HEK293 (cell line): ENCODE results near the gene CDCP2.

Experiments
- CTCF ChIA-PET: fragments of 350-600 bp; formaldehyde crosslinking; extraction: SDS; loops from one replicate; lab custom pipeline; 2021; ENCODE audit warnings: antibody characterized with exemption; lab: Yijun Ruan, JAX
- POLR2A ChIA-PET: fragments of 300-600 bp; formaldehyde crosslinking; extraction: SDS; loops from one replicate; lab custom pipeline; 2020; ENCODE audit warnings: antibody characterized with exemption, inconsistent platforms; lab: Yijun Ruan, JAX
- H3K27ac ChIP-seq: fragments of 200-500 bp; sonication (Bioruptor generic); 2 replicates; pipeline ENCODE4 v1.5.1; 2014; ENCODE audit warnings: low read depth, low read length, control low read depth, inconsistent platforms; ENCODE audit errors: extremely low read depth
- H3K36me3 ChIP-seq, 2 experiments: fragments of 200-500 bp in 1 of 2; sonication (Bioruptor generic) in 1 of 2; 1 replicate in 1 of 2; 2 replicates in 1 of 2; pipeline ENCODE4 v1.5.1; 2014 to 2017; ENCODE audit warnings: inconsistent platforms in 2 of 2, low read length in 2 of 2; ENCODE audit not compliant: control insufficient read depth in 2 of 2, insufficient read depth in 1 of 2
- H3K4me1 ChIP-seq: fragments of 200-500 bp; sonication (Bioruptor generic); 2 replicates; pipeline ENCODE4 v1.5.1; 2014; ENCODE audit warnings: mild to moderate bottlenecking, low read length, inconsistent platforms; ENCODE audit not compliant: control insufficient read depth, insufficient read depth
- H3K4me3 ChIP-seq: 2 replicates; pipeline ENCODE4 v1.5.1; 2011; ENCODE audit warnings: low read depth, mild to moderate bottlenecking, control low read depth, low read length, moderate library complexity
- H3K9me3 ChIP-seq: fragments of 200-500 bp; sonication (Bioruptor generic); 2 replicates; pipeline ENCODE4 v1.5.1; 2014; ENCODE audit warnings: low read depth, low read length, inconsistent platforms; ENCODE audit not compliant: control insufficient read depth, insufficient read depth
- BCL11B ChIP-seq: fragments of 450-650 bp; formaldehyde crosslinking; IDR thresholded peaks from 2 replicates; pipeline ENCODE4 v1.5.1; 2016; ENCODE audit warnings: low read depth, missing biosample characterization, missing genetic modification characterization
- BCL6B ChIP-seq: fragments of 450-650 bp; formaldehyde crosslinking; IDR thresholded peaks from 2 replicates; pipeline ENCODE4 v1.5.1; 2017; ENCODE audit warnings: missing biosample characterization, missing genetic modification characterization
- MZF1 ChIP-seq: fragments of 450-650 bp; formaldehyde crosslinking; IDR thresholded peaks from 2 replicates; pipeline ENCODE4 v1.5.1; 2017; ENCODE audit warnings: missing biosample characterization, missing genetic modification characterization, borderline replicate concordance
- ZBTB20 ChIP-seq: fragments of 450-650 bp; formaldehyde crosslinking; IDR thresholded peaks from 2 replicates; pipeline ENCODE4 v1.5.1; 2016; ENCODE audit warnings: missing biosample characterization, missing genetic modification characterization
- ZBTB21 ChIP-seq: fragments of 450-650 bp; formaldehyde crosslinking; IDR thresholded peaks from 2 replicates; pipeline ENCODE4 v1.5.1; 2017; ENCODE audit warnings: missing biosample characterization, missing genetic modification characterization
- ZBTB48 ChIP-seq: fragments of 450-650 bp; formaldehyde crosslinking; IDR thresholded peaks from 2 replicates; pipeline ENCODE4 v1.5.1; 2016; ENCODE audit warnings: missing biosample characterization, missing genetic modification characterization
- ZBTB49 ChIP-seq: fragments of 450-650 bp; formaldehyde crosslinking; IDR thresholded peaks from 2 replicates; pipeline ENCODE4 v1.5.1; 2016; ENCODE audit warnings: missing biosample characterization, missing genetic modification characterization, low read depth
- ZFP41 ChIP-seq: fragments of 450-650 bp; formaldehyde crosslinking; IDR thresholded peaks from 2 replicates; pipeline ENCODE4 v1.5.1; 2016; ENCODE audit warnings: missing biosample characterization, missing genetic modification characterization, borderline replicate concordance
- ZNF112 ChIP-seq: fragments of 450-650 bp; formaldehyde crosslinking; IDR thresholded peaks from 2 replicates; pipeline ENCODE4 v1.5.0; 2017; ENCODE audit warnings: missing biosample characterization, missing genetic modification characterization
- ZNF184 ChIP-seq: fragments of 450-650 bp; IDR thresholded peaks from 2 replicates; pipeline ENCODE4 v1.5.1; 2018; ENCODE audit warnings: missing biosample characterization, mild to moderate bottlenecking, missing genetic modification characterization
- ZNF280C ChIP-seq: fragments of 450-650 bp; formaldehyde crosslinking; IDR thresholded peaks from 2 replicates; pipeline ENCODE4 v1.5.1; 2016; ENCODE audit warnings: missing biosample characterization, missing genetic modification characterization
- ZNF423 ChIP-seq: fragments of 450-650 bp; formaldehyde crosslinking; IDR thresholded peaks from 2 replicates; pipeline ENCODE4 v1.5.1; 2016; ENCODE audit warnings: missing biosample characterization, missing genetic modification characterization
- ZNF473 ChIP-seq: fragments of 450-650 bp; formaldehyde crosslinking; IDR thresholded peaks from 2 replicates; pipeline ENCODE4 v1.5.1; 2017; ENCODE audit warnings: missing biosample characterization, missing genetic modification characterization
- ZNF521 ChIP-seq: fragments of 450-650 bp; formaldehyde crosslinking; IDR thresholded peaks from 2 replicates; pipeline ENCODE4 v1.5.1; 2017; ENCODE audit warnings: missing biosample characterization, mild to moderate bottlenecking, missing genetic modification characterization
- ZNF692 ChIP-seq: fragments of 450-650 bp; formaldehyde crosslinking; IDR thresholded peaks from 2 replicates; pipeline ENCODE4 v1.5.1; 2016; ENCODE audit warnings: missing biosample characterization, missing genetic modification characterization
- ZNF704 ChIP-seq: fragments of 450-650 bp; formaldehyde crosslinking; IDR thresholded peaks from 2 replicates; pipeline ENCODE4 v1.5.1; 2016; ENCODE audit warnings: missing biosample characterization, missing genetic modification characterization
- ZNF707 ChIP-seq: fragments of 450-650 bp; formaldehyde crosslinking; IDR thresholded peaks from 2 replicates; pipeline ENCODE4 v1.5.1; 2016; ENCODE audit warnings: missing biosample characterization, missing genetic modification characterization
- ZNF791 ChIP-seq: fragments of 450-650 bp; formaldehyde crosslinking; IDR thresholded peaks from 2 replicates; pipeline ENCODE4 v1.5.1; 2016; ENCODE audit warnings: missing biosample characterization, missing genetic modification characterization
- ZNF792 ChIP-seq: fragments of 450-650 bp; formaldehyde crosslinking; IDR thresholded peaks from 2 replicates; pipeline ENCODE4 v1.5.1; 2016; ENCODE audit warnings: missing biosample characterization, missing genetic modification characterization
- ZNF830 ChIP-seq: fragments of 450-650 bp; IDR thresholded peaks from 2 replicates; pipeline ENCODE4 v1.5.0; 2018; ENCODE audit warnings: missing biosample characterization, missing genetic modification characterization, low read depth, mild to moderate bottlenecking, moderate library complexity
- ZSCAN16 ChIP-seq: fragments of 450-650 bp; formaldehyde crosslinking; IDR thresholded peaks from 2 replicates; pipeline ENCODE4 v1.5.1; 2016; ENCODE audit warnings: missing biosample characterization, missing genetic modification characterization
- ZSCAN4 ChIP-seq: fragments of 450-650 bp; formaldehyde crosslinking; IDR thresholded peaks from 2 replicates; pipeline ENCODE4 v1.5.1; 2017; ENCODE audit warnings: missing biosample characterization, missing genetic modification characterization

Gene CDCP2

GRCh38 chr1:54088385-54088784, 64.4 kb downstream of the CDCP2 start:
- no peak overlapping the region for H3K4me3 ChIP-seq
- ChIA-PET CTCF (interaction anchor here (0.6 to 1.0 kb wide), 3 partner anchors 115 to 337 kb away, joined by 3 to 6 read pairs (median 3); no protein-coding TSS in a partner anchor), POLR2A (no interaction called here)
- TF ChIP-seq ZNF704 (tag by site-specific recombination) = no peak
- no peak for TF ChIP-seq ZNF792 (tag by site-specific recombination)
- TF ChIP-seq ZBTB21 (tag by site-specific recombination) = no peak
- TF ChIP-seq ZBTB49 (tag by site-specific recombination) = no peak
- peaks cover 0 to 4% of the 10 kb centered on the region in 2 experiments; a peak in 1 of 3 replicates for H3K36me3 ChIP-seq
- no peaks in the 10 kb centered on the region for H3K9me3 ChIP-seq
- no peak overlapping the region for H3K27ac ChIP-seq
- no peaks in the 10 kb centered on the region for H3K4me1 ChIP-seq

GRCh38 chr1:54086754-54087153, 66.0 kb downstream of the CDCP2 start:
- Histone ChIP-seq H3K4me1 (no peaks in the 10 kb centered on the region), H3K36me3 (peaks cover 0 to 4% of the 10 kb centered on the region in 2 experiments; a peak in 1 of 3 replicates), H3K4me3 (no peak overlapping the region), H3K27ac (no peak overlapping the region), H3K9me3 (no peaks in the 10 kb centered on the region)
- POLR2A ChIA-PET = no interaction called here
- CTCF ChIA-PET = no interaction called here
- TF ChIP-seq ZNF791 = no peak
- TF ChIP-seq MZF1 = no peak
- no peak for TF ChIP-seq ZNF280C (tag by site-specific recombination)
- TF ChIP-seq ZSCAN4 (tag by site-specific recombination) = no peak
- no peak for TF ChIP-seq ZFP41 (tag by site-specific recombination)
- TF ChIP-seq ZNF184 (tag by site-specific recombination) = no peak
- no peak for TF ChIP-seq ZNF473 (tag by site-specific recombination)
- no peak for TF ChIP-seq ZSCAN16
- no peak for TF ChIP-seq ZNF521 (tag by site-specific recombination)
- no peak for TF ChIP-seq ZNF112 (tag by site-specific recombination)
- no peak for TF ChIP-seq ZBTB48 (tag by site-specific recombination)
- no peak for TF ChIP-seq ZNF707
- no peak for TF ChIP-seq ZNF692 (tag by site-specific recombination)
- no peak for TF ChIP-seq ZNF830
- TF ChIP-seq BCL11B = no peak
- no peak for TF ChIP-seq ZBTB20 (tag by site-specific recombination)
- TF ChIP-seq ZBTB49 (tag by site-specific recombination) = no peak
- no peak for TF ChIP-seq BCL6B (tag by site-specific recombination)
- TF ChIP-seq ZNF423 (tag by site-specific recombination) = no peak
